K562 (cell line): ENCODE data around the gene PATJ. TPM values are rescaled to one million over a fixed set of nuclear protein-coding genes. Genes with fewer than 3 reads are reported as not detected.

Source experiments
- NEUROD1 ChIP-seq: fragments of 150-350 bp; IDR thresholded peaks from 2 replicates; pipeline ENCODE4 v1.6.1; 2014; ENCODE audit warnings: borderline replicate concordance, low read length, low read depth; ENCODE audit not compliant: partially characterized antibody
- ZFX ChIP-seq: sonication (generic); formaldehyde crosslinking; IDR thresholded peaks from 2 replicates; pipeline ENCODE4 v1.8.0; 2022; ENCODE audit warnings: mild to moderate bottlenecking, missing genetic modification reagents, moderate library complexity
- polyA plus RNA-seq, 8 experiments: library from polyadenylated mRNA; depleted of rRNA in 4 of 8; stranded (reverse) in 5 of 8; unstranded in 3 of 8; fragments of >200 nt; fragmentation: Nextera tagmentation in 2 of 8; fragmentation: Illumina TruSeq in 1 of 8; extraction: Ambion mirVana in 2 of 8; extraction: Trizol in 1 of 8; gene quantifications; 2 replicates each; pipeline versions ENCODE4 v1.2.1 to v1.2.3, GENCODE V29; 2011 to 2014; ENCODE audit warnings: inconsistent platforms in 1 of 8, missing spikeins in 1 of 8
- total RNA-seq, 7 experiments: library from RNA; depleted of rRNA in 6 of 7; stranded (reverse); fragments of >200 nt in 6 of 7; fragmentation: Illumina TruSeq in 2 of 7; extraction: Trizol in 2 of 7; gene quantifications; 2 replicates each; pipeline versions ENCODE4 v1.2.1 to v1.2.3, GENCODE V29; 2011 to 2021; ENCODE audit warnings: low replicate concordance in 1 of 7
- TF ChIP-seq, protein P1 (sequence below): fragments of 200-600 bp; sonication (generic); IDR thresholded peaks from one replicate; pipeline ENCODE4 v1.6.1; 2012; ENCODE audit warnings: mild to moderate bottlenecking, low read depth, low read length, inconsistent platforms
- TF ChIP-seq, protein P2 (sequence below): fragments of 250-450 bp; sonication (Bioruptor Pico); IDR thresholded peaks from 2 replicates; pipeline ENCODE4 v1.8.0; 2022; ENCODE audit warnings: moderate library complexity, mild to moderate bottlenecking, inconsistent platforms

Gene PATJ
- total and polyA plus RNA-seq, 9 of the 15 experiments (the other 6 are each of a cell fraction or from before 2014, with no cell fraction given) = 0.22 TPM; not detected in 8

DNA sequence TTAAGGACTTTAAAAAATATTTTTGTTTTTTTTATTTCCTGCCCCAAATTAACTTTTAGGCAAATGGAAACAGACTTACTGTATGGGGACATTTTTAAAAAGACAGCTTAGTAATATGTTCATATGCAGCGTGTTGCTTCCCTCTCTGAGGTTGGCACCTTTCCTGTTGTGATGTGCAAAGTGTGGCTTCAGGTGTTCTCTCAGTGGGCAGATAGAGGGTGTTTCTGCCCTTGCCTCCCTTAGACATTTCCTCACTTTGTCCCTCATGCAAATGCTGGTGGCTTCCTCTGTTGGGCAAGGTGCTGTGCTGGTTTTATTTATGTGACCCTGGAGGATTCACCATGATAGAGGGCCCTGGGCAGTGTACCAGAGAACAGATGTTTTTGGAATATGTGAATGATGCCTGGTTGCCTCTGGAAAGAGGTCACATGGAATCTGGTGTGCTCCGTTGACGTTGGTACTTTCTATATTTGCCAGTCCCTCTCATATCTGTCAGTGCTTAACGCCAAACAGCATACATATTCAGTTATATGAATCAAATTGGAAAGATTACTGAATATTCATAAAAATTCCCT, 123.5 kb downstream of the PATJ start (continued):
- TF ChIP-seq, protein P1, sequence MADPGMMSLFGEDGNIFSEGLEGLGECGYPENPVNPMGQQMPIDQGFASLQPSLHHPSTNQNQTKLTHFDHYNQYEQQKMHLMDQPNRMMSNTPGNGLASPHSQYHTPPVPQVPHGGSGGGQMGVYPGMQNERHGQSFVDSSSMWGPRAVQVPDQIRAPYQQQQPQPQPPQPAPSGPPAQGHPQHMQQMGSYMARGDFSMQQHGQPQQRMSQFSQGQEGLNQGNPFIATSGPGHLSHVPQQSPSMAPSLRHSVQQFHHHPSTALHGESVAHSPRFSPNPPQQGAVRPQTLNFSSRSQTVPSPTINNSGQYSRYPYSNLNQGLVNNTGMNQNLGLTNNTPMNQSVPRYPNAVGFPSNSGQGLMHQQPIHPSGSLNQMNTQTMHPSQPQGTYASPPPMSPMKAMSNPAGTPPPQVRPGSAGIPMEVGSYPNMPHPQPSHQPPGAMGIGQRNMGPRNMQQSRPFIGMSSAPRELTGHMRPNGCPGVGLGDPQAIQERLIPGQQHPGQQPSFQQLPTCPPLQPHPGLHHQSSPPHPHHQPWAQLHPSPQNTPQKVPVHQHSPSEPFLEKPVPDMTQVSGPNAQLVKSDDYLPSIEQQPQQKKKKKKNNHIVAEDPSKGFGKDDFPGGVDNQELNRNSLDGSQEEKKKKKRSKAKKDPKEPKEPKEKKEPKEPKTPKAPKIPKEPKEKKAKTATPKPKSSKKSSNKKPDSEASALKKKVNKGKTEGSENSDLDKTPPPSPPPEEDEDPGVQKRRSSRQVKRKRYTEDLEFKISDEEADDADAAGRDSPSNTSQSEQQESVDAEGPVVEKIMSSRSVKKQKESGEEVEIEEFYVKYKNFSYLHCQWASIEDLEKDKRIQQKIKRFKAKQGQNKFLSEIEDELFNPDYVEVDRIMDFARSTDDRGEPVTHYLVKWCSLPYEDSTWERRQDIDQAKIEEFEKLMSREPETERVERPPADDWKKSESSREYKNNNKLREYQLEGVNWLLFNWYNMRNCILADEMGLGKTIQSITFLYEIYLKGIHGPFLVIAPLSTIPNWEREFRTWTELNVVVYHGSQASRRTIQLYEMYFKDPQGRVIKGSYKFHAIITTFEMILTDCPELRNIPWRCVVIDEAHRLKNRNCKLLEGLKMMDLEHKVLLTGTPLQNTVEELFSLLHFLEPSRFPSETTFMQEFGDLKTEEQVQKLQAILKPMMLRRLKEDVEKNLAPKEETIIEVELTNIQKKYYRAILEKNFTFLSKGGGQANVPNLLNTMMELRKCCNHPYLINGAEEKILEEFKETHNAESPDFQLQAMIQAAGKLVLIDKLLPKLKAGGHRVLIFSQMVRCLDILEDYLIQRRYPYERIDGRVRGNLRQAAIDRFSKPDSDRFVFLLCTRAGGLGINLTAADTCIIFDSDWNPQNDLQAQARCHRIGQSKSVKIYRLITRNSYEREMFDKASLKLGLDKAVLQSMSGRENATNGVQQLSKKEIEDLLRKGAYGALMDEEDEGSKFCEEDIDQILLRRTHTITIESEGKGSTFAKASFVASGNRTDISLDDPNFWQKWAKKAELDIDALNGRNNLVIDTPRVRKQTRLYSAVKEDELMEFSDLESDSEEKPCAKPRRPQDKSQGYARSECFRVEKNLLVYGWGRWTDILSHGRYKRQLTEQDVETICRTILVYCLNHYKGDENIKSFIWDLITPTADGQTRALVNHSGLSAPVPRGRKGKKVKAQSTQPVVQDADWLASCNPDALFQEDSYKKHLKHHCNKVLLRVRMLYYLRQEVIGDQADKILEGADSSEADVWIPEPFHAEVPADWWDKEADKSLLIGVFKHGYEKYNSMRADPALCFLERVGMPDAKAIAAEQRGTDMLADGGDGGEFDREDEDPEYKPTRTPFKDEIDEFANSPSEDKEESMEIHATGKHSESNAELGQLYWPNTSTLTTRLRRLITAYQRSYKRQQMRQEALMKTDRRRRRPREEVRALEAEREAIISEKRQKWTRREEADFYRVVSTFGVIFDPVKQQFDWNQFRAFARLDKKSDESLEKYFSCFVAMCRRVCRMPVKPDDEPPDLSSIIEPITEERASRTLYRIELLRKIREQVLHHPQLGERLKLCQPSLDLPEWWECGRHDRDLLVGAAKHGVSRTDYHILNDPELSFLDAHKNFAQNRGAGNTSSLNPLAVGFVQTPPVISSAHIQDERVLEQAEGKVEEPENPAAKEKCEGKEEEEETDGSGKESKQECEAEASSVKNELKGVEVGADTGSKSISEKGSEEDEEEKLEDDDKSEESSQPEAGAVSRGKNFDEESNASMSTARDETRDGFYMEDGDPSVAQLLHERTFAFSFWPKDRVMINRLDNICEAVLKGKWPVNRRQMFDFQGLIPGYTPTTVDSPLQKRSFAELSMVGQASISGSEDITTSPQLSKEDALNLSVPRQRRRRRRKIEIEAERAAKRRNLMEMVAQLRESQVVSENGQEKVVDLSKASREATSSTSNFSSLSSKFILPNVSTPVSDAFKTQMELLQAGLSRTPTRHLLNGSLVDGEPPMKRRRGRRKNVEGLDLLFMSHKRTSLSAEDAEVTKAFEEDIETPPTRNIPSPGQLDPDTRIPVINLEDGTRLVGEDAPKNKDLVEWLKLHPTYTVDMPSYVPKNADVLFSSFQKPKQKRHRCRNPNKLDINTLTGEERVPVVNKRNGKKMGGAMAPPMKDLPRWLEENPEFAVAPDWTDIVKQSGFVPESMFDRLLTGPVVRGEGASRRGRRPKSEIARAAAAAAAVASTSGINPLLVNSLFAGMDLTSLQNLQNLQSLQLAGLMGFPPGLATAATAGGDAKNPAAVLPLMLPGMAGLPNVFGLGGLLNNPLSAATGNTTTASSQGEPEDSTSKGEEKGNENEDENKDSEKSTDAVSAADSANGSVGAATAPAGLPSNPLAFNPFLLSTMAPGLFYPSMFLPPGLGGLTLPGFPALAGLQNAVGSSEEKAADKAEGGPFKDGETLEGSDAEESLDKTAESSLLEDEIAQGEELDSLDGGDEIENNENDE = no peak
- TF ChIP-seq ZFX (CRISPR knock-in tag) (no peak), NEUROD1 (no peak)
- TF ChIP-seq, protein P2, sequence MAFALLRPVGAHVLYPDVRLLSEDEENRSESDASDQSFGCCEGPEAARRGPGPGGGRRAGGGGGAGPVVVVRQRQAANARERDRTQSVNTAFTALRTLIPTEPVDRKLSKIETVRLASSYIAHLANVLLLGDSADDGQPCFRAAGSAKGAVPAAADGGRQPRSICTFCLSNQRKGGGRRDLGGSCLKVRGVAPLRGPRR = no peak
- TF ChIP-seq, all 486 proteins: peak for 0
